Nephron progenitor cell (in vitro differentiated cells): ENCODE data around the gene LETM1.
A peak's percentile ranks its signal among the peaks of the same experiment; 100 is the strongest.

ENCODE experiments used
- DNase-seq: peaks from one replicate; pipeline ENCODE4 v3.0.0; 2021
- H3K27ac Mint-ChIP-seq: 2 replicates; pipeline ENCODE4 v1.8.0; 2021; ENCODE audit warnings: mild to moderate bottlenecking, moderate library complexity, mixed read lengths
- H3K27me3 Mint-ChIP-seq: 2 replicates; pipeline ENCODE4 v1.8.0; 2021; ENCODE audit warnings: mild to moderate bottlenecking, low read depth, mixed read lengths; ENCODE audit not compliant: poor library complexity
- H3K36me3 Mint-ChIP-seq: 2 replicates; pipeline ENCODE4 v1.8.0; 2021; ENCODE audit warnings: low read depth, mixed read lengths
- H3K4me1 Mint-ChIP-seq: 2 replicates; pipeline ENCODE4 v1.8.0; 2021; ENCODE audit warnings: mixed read lengths
- H3K4me3 Mint-ChIP-seq: 2 replicates; pipeline ENCODE4 v1.8.0; 2021; ENCODE audit warnings: mild to moderate bottlenecking, moderate library complexity, mixed read lengths
- H3K9me3 Mint-ChIP-seq: 2 replicates; pipeline ENCODE4 v1.8.0; 2021; ENCODE audit warnings: mild to moderate bottlenecking, moderate library complexity, mixed read lengths
- CTCF ChIP-seq: fragments of 200-600 bp; sonication (generic); IDR thresholded peaks from 2 replicates; pipeline ENCODE4 v1.5.0; 2021; ENCODE audit warnings: antibody characterized with exemption

LETM1 gene

GRCh38 chr4:1814453-1814852, 41.5 kb downstream of the LETM1 start:
- Mint-ChIP-seq H3K36me3 (peaks cover 21% of the 10 kb centered on the region), H3K4me3 (no peak overlapping the region), H3K9me3 (no peaks in the 10 kb centered on the region), H3K27me3 (no peaks in the 10 kb centered on the region), H3K27ac (peak overlapping the region; percentile 22), H3K4me1 (no peaks in the 10 kb centered on the region)
- TF ChIP-seq CTCF: no peak
- DNase-seq: no peak

GRCh38 chr4:1813915-1814314, 42.0 kb downstream of the LETM1 start:
- no peak overlapping the region for H3K4me3 Mint-ChIP-seq
- peaks cover 15% of the 10 kb centered on the region for H3K36me3 Mint-ChIP-seq
- no peaks in the 10 kb centered on the region for H3K4me1 Mint-ChIP-seq
- no peak for DNase-seq
- no peaks in the 10 kb centered on the region for H3K9me3 Mint-ChIP-seq
- H3K27me3 Mint-ChIP-seq: no peaks in the 10 kb centered on the region
- peak overlapping the region; percentile 22 for H3K27ac Mint-ChIP-seq
- no peak for TF ChIP-seq CTCF

GRCh38 chr4:1813231-1813630, 42.7 kb downstream of the LETM1 start:
- H3K27ac Mint-ChIP-seq: no peak overlapping the region
- no peak for TF ChIP-seq CTCF
- DNase-seq: no peak
- no peaks in the 10 kb centered on the region for H3K9me3 Mint-ChIP-seq
- peaks cover 15% of the 10 kb centered on the region for H3K36me3 Mint-ChIP-seq
- H3K4me3 Mint-ChIP-seq: no peak overlapping the region
- H3K4me1 Mint-ChIP-seq: no peaks in the 10 kb centered on the region
- H3K27me3 Mint-ChIP-seq: no peaks in the 10 kb centered on the region

- H3K4me1 Mint-ChIP-seq: no peaks in the 10 kb centered on the region
These were observed 43.2 kb downstream of the LETM1 start for GRCh38 chr4:1812720-1813119.

GRCh38 chr4:1810765-1811164, 45.2 kb downstream of the LETM1 start:
- Mint-ChIP-seq H3K36me3 (peaks cover 8% of the 10 kb centered on the region), H3K4me1 (no peaks in the 10 kb centered on the region), H3K27me3 (peaks cover 3% of the 10 kb centered on the region), H3K4me3 (no peak overlapping the region), H3K9me3 (no peaks in the 10 kb centered on the region), H3K27ac (no peak overlapping the region)
- DNase-seq: no peak
- no peak for TF ChIP-seq CTCF

More at GRCh38 chr4:1812720-1813119, 43.2 kb downstream of the LETM1 start:
- no peak for TF ChIP-seq CTCF
- no peak for DNase-seq
- no peak overlapping the region for H3K4me3 Mint-ChIP-seq
- no peaks in the 10 kb centered on the region for H3K9me3 Mint-ChIP-seq
- no peaks in the 10 kb centered on the region for H3K27me3 Mint-ChIP-seq
- H3K27ac Mint-ChIP-seq: no peak overlapping the region
- peaks cover 15% of the 10 kb centered on the region for H3K36me3 Mint-ChIP-seq

- Mint-ChIP-seq H3K4me1 (no peaks in the 10 kb centered on the region), H3K36me3 (peaks cover 8% of the 10 kb centered on the region), H3K4me3 (no peak overlapping the region), H3K27me3 (peaks cover 3% of the 10 kb centered on the region), H3K9me3 (no peaks in the 10 kb centered on the region), H3K27ac (no peak overlapping the region)
- DNase-seq: peak; percentile 89
- peak; percentile 95 for TF ChIP-seq CTCF
These were observed 46.0 kb downstream of the LETM1 start for GRCh38 chr4:1809754-1810502.
